HG02981 (cell line): ENCODE results near the gene IL17RB.

Experiments
- ATAC-seq: cut with Tn5 transposase; IDR thresholded peaks from one replicate; pipeline ENCODE4 v1.9.1; 2021; ENCODE audit warnings: mild to moderate bottlenecking, moderate library complexity; ENCODE audit not compliant: unreplicated experiment

The IL17RB gene

GRCh38 chr3:53846134-53846850 lies at the start of gene IL17RB, which contains the start of gene CHDH:
TSS of gene IL17RB (plus strand) at chr3:53846568. CDS start at chr3:53846589, 21 bp downstream.
TSS of gene CHDH (minus strand) at chr3:53846419. CDS start at chr3:53824008, 22,411 bp downstream.
- ATAC-seq: peak; percentile 35

DNA sequence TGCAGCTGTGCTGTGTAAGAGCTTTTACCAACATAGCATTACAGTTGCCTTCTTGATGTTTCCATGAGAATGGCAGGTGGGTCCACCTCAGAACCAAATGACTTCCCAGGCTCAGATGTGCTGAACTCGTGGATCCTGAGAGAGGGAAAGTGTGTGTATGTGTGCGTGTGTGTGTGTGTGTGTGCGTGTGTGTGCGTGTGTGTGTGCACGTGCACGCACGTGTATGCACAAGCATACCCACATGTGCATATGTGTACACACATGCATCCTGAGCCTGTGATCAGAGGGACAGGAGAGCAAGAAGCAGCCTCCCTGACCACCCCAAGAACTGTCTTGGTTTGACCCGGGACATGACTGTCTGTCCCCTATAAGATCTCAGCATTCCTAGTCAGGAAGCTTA lies 48.2 kb upstream of the IL17RB start:
- no peak for ATAC-seq

DNA sequence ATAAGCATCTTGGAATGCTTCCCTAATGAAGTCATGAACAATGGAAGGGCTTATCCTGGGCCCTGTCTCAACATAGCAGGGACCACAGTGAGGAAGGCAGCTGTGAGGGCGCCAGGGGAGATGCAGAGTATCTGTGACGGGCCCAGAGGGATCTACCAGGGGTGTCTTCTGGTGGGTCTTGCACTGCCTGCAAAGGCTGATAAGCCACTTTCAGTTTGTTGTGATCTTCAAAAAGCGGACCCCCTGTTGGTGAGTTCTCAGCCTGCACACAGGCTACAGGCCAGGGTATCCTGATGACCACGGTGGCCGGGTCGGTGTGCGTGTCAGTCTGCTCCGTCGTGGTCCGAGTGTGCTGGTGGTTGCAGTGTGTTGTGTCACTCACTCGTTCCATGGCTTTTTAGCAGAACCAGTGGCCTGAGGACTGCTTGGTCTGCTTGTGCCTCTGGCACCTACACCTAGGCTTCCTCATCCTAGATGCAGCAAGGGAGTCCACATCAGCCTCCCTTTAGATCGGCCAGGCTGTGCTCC lies 47.0 kb upstream of the IL17RB start:
- no peak for ATAC-seq

- no peak for ATAC-seq
These were observed 46.1 kb upstream of the IL17RB start for GRCh38 chr3:53800041-53800906.

DNA sequence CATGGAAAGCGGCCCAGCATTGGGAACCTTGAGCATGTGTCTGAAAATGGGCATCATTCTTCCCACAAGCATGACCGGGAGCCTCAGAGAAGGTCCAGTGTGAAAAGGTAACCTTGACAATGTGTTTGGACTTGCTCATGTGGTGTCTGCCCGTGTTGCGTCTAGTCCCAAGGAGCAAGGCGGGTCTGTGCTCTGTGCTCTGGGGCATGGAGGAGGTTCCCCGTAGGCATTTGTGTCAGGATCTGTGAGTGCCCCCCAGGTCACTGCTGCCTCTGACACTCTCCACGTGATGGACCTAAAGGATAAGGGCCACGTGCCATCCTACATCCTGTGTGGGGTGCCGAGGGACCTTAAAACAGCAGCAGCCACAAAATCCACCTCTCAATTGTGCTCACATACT lies 45.0 kb upstream of the IL17RB start:
- no peak for ATAC-seq

GRCh38 chr3:53802256-53802880 lies 44.0 kb upstream of the IL17RB start:
- no peak for ATAC-seq

DNA sequence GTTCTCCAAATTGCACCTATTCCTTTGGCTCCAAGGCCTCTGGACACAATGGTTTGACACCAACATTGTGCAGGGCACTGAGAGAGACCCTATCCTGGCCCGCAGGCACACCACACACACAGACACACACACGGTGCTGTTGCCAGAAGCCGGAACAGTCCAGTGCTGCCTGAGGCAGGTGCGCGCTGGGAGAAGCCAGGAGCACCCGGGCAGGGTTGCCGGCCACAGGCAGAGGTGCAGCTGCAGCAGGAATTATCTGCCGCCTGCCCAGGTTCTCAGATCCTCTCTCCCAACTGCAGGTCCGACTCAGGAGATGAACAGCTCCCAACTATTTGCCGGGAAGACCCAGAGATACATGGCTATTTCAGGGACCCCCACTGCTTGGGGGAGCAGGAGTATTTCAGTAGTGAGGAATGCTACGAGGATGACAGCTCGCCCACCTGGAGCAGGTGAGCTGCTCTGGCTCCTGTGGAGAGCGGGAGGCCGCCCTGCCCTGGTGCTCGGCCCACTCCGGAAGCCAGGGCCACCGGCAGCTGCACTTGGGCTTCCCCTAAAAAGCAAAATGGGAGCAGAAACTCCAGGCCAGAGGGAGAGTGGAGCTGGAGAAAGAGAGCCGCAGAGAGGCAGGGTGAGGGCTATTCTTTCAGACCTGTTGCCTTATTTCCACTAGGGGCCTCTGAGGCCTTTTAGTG lies 43.1 kb upstream of the IL17RB start:
- no peak for ATAC-seq

DNA sequence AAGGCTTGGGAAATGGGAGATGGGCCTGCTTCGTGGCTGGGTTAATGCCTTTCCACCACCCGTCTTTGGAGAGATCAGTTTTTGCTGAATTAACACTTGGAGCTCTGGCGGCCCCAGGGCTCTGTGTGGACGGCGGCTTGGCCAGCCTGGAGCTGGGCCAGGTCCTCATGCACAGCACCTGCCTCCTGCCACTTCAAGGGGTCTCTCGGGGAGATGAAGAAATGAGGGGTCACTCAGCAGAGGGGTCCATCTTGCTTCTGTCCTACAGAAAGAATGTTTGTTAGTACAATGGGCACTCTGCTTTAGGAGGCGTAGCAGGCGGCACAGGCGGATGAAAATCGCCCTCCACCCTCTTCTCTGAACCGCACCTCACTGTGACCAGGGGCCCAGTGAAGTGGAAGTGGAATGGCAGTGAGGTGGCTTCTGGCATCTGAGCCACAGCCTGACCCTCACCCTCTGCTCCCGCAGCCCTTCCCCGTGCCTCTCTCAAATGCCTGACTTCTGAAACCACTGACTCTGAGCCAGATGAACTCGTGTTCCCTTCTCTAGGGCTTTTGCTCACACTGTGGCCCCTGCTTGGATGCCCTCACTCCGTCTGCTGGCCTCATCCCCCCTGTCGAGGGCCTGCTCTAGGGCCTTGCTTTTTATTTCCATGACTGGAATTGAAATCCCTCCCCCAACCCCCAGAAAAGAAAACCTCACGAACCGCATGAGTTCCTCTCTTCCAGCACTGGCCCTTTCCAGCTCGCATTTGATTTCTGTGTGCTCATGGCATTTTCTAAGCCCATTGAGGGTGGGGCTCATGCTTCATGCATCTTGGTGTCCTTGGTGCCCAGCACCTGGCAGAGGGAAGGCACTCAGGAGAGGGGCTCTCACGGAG lies 42.3 kb upstream of the IL17RB start:
- no peak for ATAC-seq

GRCh38 chr3:53804697-53805462 lies 41.5 kb upstream of the IL17RB start:
- peak; percentile 77 for ATAC-seq

DNA sequence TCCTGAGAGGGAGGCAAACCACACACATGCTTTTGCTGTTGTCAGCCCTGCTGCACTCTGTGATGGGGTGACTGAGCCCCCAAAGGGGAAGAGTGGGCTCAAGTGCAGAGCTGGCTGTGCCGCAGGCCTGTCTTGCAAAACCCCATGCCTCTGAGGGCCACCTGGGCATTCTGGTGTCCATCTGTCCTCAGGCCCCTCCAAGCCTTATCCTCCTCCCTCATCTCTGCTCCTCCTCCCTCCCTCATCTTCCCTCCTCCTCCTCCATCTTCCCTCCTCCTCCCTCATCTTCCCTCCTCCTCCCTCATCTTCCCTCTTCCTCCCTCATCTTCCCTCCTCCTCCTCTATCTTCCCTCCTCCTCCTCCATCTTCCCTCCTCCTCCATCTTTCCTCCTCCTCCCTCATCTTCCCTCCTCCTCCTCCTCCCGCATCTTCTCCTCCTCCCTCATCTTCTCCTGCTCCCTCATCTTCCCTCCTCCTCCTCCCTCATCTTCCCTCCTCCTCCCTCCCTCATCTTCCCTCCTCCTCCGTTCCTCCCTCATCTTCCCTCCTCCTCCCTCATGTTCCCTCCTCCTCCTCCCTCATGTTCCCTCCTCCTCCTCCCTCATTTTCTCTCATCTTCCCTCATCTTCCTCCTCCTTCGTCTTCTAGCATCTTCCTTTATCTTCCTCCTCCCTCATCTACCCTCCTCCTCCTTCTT lies 40.8 kb upstream of the IL17RB start:
- no peak for ATAC-seq

DNA sequence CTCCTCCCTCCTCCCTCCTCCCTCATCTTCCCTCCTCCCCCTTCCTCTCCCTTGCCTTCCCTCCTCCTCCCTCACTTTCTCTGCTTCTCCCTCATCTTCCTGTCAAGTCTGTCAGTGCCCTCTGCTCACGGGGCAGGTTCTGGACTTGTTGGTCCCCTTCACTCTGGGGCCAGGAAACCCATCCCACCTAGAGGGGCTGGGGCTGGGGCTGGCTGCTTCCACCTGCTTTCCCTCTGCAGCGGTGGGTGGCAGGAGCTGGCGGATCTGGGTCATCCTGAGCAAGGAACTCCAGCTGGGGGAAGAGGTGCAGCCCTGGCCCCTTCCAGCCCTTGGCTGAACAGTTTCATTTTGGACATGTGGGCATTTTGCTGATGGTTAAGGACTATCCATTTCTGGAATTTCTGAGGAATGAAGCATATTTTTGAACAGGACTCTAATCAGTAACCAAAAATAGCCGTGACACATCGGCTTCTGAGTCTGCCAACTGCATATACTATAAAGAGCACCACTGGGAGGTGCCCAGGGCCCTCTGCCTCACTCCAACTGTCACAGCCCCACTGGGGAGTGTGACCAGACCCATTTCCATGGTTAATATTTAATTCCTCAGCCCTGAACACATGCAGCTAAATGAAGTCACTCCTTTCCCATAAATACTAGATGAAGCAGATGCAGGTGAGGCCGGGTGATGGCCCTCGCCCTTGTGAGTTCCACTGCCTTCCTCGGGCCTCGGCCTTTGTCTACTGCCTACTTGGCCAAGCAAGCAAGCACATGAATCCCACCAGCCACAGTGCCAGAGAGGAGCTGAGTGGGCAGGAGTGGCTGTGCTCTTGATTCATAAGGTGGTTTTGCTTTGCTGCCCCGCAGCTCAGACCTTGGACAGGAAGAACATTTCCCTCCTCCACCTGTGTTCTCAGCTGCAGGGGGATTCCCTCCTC lies 39.9 kb upstream of the IL17RB start:
- no peak for ATAC-seq

DNA sequence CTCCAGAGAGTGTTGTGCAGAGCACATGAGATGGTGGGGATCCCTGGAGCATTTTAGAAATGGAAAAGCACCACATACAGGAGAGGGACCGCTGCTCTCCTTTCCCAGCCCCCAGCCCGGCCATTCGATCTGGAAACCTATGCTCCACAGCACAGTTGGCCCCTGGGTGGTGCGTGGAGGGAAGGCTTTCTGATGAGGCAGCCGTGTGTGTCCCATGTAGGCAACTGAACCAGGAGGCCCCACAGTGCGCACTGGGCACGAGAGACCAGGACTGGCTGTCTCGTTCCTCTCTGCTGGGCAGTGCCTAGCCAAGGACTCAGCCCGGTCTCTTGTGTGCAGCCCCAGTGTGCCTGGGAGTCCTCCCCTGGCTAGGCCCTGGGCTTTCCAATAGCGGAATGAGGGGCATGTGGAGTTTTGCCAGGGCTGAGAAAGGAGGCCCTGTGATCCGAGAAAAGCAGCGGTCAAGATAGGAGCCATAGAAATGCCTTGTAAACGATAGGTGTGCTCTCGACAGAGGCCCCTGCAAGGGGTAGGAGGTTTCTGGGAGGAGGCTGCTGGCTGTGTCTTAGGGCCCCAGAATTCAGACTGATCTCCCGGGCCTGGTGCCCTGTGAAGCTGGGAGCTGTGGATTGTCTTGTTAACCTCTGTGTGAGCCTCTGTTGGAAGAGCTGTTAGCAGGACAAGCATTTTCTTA lies 39.1 kb upstream of the IL17RB start:
- no peak for ATAC-seq

- no peak for ATAC-seq
These were observed 37.9 kb upstream of the IL17RB start for GRCh38 chr3:53808496-53808895.

DNA sequence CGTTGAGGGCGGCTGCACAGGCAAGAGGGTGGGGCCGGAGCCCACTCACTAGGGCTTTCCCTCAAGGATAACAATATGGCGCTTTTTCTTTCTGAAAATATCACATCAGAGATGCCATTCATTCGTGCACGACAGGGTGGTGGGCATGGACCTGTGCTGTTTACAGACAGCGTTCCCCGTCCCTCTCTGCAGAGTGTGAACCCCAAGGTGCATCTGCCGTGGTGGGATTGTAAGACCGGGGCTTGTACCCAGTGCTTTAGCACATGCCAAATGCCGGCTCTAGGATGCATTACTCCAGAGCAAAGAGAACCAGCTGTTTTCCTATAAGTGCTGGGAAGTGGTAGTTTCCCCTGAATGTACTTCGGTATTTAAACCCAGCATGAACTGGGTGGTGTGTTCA lies 37.1 kb upstream of the IL17RB start:
- no peak for ATAC-seq

DNA sequence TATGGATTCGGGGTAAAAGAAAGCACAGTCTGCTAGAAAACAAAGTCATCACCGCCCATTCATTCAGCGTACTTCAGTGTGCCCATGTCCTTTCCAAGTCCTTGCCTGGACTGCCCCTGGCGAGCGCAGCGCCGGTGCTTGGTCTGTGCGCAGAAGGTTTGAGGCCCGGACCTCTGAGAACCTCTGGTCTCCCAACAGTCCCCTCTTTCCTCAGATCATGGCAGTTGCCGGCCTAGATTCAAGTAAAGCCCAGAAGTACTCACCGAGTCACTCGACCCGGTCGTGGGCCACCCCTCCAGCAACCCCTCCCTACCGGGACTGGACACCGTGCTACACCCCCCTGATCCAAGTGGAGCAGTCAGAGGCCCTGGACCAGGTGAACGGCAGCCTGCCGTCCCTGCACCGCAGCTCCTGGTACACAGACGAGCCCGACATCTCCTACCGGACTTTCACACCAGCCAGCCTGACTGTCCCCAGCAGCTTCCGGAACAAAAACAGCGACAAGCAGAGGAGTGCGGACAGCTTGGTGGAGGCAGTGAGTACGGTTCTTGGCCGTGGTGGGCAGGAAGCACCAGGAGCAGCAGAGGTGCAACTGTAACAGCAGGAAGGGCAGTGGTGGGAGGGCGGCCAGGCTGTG lies 36.5 kb upstream of the IL17RB start:
- ATAC-seq: no peak
